MCF 10A (cell line): ENCODE results near the gene TCF15. TPM values are rescaled to one million over a fixed set of nuclear protein-coding genes. Genes with fewer than 3 reads are reported as not detected.

Experiments
- Bru-seq: library from RNA; stranded (reverse); fragments of 400-500 nt; gene quantifications from one replicate; lab custom pipeline; 2021; lab: Mats Ljungman, UMichigan
- BruChase-seq, 2 experiments: library from RNA; stranded (reverse); fragments of 400-500 nt; gene quantifications; one replicate each; lab custom pipeline; 2021; lab: Mats Ljungman, UMichigan
- BruUV-seq: library from RNA; stranded (reverse); fragments of 400-500 nt; replicated peaks from 2 replicates; lab custom pipeline; 2021; lab: Mats Ljungman, UMichigan
- CTCF ChIA-PET: fragments of 300-600 bp; sonication (Branson Sonifier 250); formaldehyde crosslinking; extraction: SDS; loops from one replicate; lab custom pipeline; 2021; ENCODE audit warnings: antibody characterized with exemption, inconsistent platforms; lab: Yijun Ruan, JAX
- POLR2A ChIA-PET: fragments of 300-600, 350-650 bp; sonication (Branson Sonifier 250); formaldehyde crosslinking; extraction: SDS; loops from one replicate; lab custom pipeline; 2020; ENCODE audit warnings: antibody characterized with exemption, inconsistent platforms; lab: Yijun Ruan, JAX
- DNase-seq: peaks from one replicate; pipeline ENCODE4 v3.0.0-alpha.2; 2018; ENCODE audit not compliant: unreplicated experiment
- H3K27ac Mint-ChIP-seq: one replicate; pipeline ENCODE4 v1.8.0; 2022; ENCODE audit warnings: mild to moderate bottlenecking, low read depth, mixed read lengths; ENCODE audit not compliant: unreplicated experiment
- H3K27me3 Mint-ChIP-seq: one replicate; pipeline ENCODE4 v1.8.0; 2022; ENCODE audit warnings: mixed read lengths; ENCODE audit not compliant: insufficient read depth, unreplicated experiment
- H3K36me3 Mint-ChIP-seq: one replicate; pipeline ENCODE4 v1.8.0; 2022; ENCODE audit warnings: mild to moderate bottlenecking, moderate library complexity, mixed read lengths; ENCODE audit not compliant: insufficient read depth, unreplicated experiment
- H3K4me1 Mint-ChIP-seq: one replicate; pipeline ENCODE4 v1.8.0; 2022; ENCODE audit warnings: mixed read lengths; ENCODE audit not compliant: insufficient read depth, unreplicated experiment
- H3K4me3 Mint-ChIP-seq: one replicate; pipeline ENCODE4 v1.8.0; 2022; ENCODE audit warnings: mild to moderate bottlenecking, moderate library complexity, mixed read lengths; ENCODE audit not compliant: unreplicated experiment
- H3K9me3 Mint-ChIP-seq: one replicate; pipeline ENCODE4 v1.8.0; 2022; ENCODE audit warnings: mixed read lengths; ENCODE audit not compliant: unreplicated experiment
- CTCF ChIP-seq: fragments of 200-600 bp; IDR thresholded peaks from one replicate; pipeline ENCODE4 v1.8.0; 2022; ENCODE audit warnings: antibody characterized with exemption, mild to moderate bottlenecking; ENCODE audit not compliant: unreplicated experiment
- intact Hi-C: fragments of 100-400 bp; cut with micrococcal nuclease; formaldehyde crosslinking; loops from 2 replicates; pipeline ENCODE4 v1.14.1; 2022
- long read RNA-seq: library from polyadenylated mRNA; stranded (forward); transcript quantifications from one replicate; pipeline ENCODE4 v2.0.0, GENCODE V29; 2022
- total RNA-seq: library from RNA; stranded (reverse); gene quantifications from 2 replicates; pipeline ENCODE4 v1.2.3, GENCODE V29; 2022

Gene TCF15
- not detected in 2 replicates for total RNA-seq
- Bru-seq, nascent RNA, result not detected
- not detected for BruChase-seq, experiment 1, labeled RNA remaining after a 6-hour chase
- BruChase-seq, experiment 2, labeled RNA remaining after a 2-hour chase, result not detected
- long read RNA-seq, result 0 reads

- no peak within 1 kb of the TSS for H3K4me3 Mint-ChIP-seq
- no peaks in the 10 kb centered on the region for H3K9me3 Mint-ChIP-seq
- ChIA-PET CTCF (interaction anchor here (0.6 to 1.2 kb wide), 3 partner anchors 34 to 140 kb away, joined by 3 to 4 read pairs (median 3); no protein-coding TSS in a partner anchor), POLR2A (no interaction called here)
- H3K4me1 Mint-ChIP-seq, result no peaks in the 10 kb centered on the region
- no peak for TF ChIP-seq CTCF
- intact Hi-C loops, result no loop called here
- peaks cover 37% of the 10 kb centered on the region for H3K27me3 Mint-ChIP-seq
- BruUV-seq, result no TSS peak
- H3K27ac Mint-ChIP-seq, result no peak within 1 kb of the TSS
- no peak for DNase-seq
- H3K36me3 Mint-ChIP-seq, result no peaks in the 10 kb centered on the region
These were observed at the start of gene TCF15 for GRCh38 chr20:610130-611046. Gene TCF15 (minus strand): TSS chr20:610309. CDS start chr20:610237, 72 bp downstream.

- Mint-ChIP-seq H3K4me3 (no peak overlapping the region), H3K36me3 (no peaks in the 10 kb centered on the region), H3K4me1 (peaks cover 17% of the 10 kb centered on the region), H3K27ac (no peak overlapping the region), H3K9me3 (no peaks in the 10 kb centered on the region), H3K27me3 (peaks cover 13% of the 10 kb centered on the region)
- no peak for DNase-seq
- BruUV-seq, result no TSS peak
- no peak for TF ChIP-seq CTCF
- POLR2A ChIA-PET, result no interaction called here
- CTCF ChIA-PET, result interaction anchor here (0.6 to 1.3 kb wide), 3 partner anchors 8 to 13 kb away, joined by 3 to 4 read pairs (median 4); no protein-coding TSS in a partner anchor
- intact Hi-C loops, result no loop called here
These were observed 48.7 kb upstream of the TCF15 start for GRCh38 chr20:658731-659291.

GRCh38 chr20:658202-658601 lies 48.1 kb upstream of the TCF15 start:
- no peak overlapping the region for H3K27ac Mint-ChIP-seq
- no peaks in the 10 kb centered on the region for H3K9me3 Mint-ChIP-seq
- no peak for TF ChIP-seq CTCF
- H3K36me3 Mint-ChIP-seq, result no peaks in the 10 kb centered on the region
- intact Hi-C loops, result no loop called here
- BruUV-seq, result no TSS peak
- H3K4me3 Mint-ChIP-seq, result no peak overlapping the region
- peaks cover 17% of the 10 kb centered on the region for H3K4me1 Mint-ChIP-seq
- ChIA-PET CTCF (interaction anchor here (0.6 to 1.3 kb wide), 3 partner anchors 8 to 12 kb away, joined by 3 to 4 read pairs (median 4); no protein-coding TSS in a partner anchor), POLR2A (interaction anchor here (1.2 kb wide), 1 partner anchor 13 kb away, joined by 3 read pairs; no protein-coding TSS in a partner anchor)
- peaks cover 9% of the 10 kb centered on the region for H3K27me3 Mint-ChIP-seq
- DNase-seq, result no peak
